H1 (cell line): ENCODE results near the gene PDK3.

Experiments
- SIN3A ChIP-seq, 2 experiments: IDR thresholded peaks in 1 of 2; conservative IDR thresholded peaks in 1 of 2; 2 replicates each; pipeline ENCODE4 v1.6.1; 2011 to 2012; ENCODE audit warnings: low read length in 2 of 2, improper control_type of control experiment in 1 of 2, low read depth in 1 of 2, mild to moderate bottlenecking in 1 of 2
- YY1 ChIP-seq: IDR thresholded peaks from 2 replicates; pipeline ENCODE4 v1.6.1; 2011; ENCODE audit warnings: low read depth, mild to moderate bottlenecking, low read length
- TF ChIP-seq, protein P1 (sequence below), 3 experiments: IDR thresholded peaks; 1 replicate in 2 of 3; 2 replicates in 1 of 3; pipeline versions ENCODE4 v1.5.1 to v1.6.1; 2011; ENCODE audit warnings: low read length in 3 of 3, mild to moderate bottlenecking in 3 of 3, inconsistent platforms in 2 of 3, low read depth in 1 of 3, moderate library complexity in 1 of 3; ENCODE audit not compliant: insufficient read depth in 1 of 3; ENCODE audit errors: control extremely low read depth in 1 of 3
- TF ChIP-seq, protein P2 (sequence below): IDR thresholded peaks from 2 replicates; pipeline ENCODE4 v1.6.1; 2012; ENCODE audit warnings: inconsistent platforms

- TF ChIP-seq YY1 = no peak
- TF ChIP-seq, protein P1, sequence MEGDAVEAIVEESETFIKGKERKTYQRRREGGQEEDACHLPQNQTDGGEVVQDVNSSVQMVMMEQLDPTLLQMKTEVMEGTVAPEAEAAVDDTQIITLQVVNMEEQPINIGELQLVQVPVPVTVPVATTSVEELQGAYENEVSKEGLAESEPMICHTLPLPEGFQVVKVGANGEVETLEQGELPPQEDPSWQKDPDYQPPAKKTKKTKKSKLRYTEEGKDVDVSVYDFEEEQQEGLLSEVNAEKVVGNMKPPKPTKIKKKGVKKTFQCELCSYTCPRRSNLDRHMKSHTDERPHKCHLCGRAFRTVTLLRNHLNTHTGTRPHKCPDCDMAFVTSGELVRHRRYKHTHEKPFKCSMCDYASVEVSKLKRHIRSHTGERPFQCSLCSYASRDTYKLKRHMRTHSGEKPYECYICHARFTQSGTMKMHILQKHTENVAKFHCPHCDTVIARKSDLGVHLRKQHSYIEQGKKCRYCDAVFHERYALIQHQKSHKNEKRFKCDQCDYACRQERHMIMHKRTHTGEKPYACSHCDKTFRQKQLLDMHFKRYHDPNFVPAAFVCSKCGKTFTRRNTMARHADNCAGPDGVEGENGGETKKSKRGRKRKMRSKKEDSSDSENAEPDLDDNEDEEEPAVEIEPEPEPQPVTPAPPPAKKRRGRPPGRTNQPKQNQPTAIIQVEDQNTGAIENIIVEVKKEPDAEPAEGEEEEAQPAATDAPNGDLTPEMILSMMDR (IDR thresholded peaks at IDR 0.05; ENCODE audit: control extremely low read depth in 1 of 3, insufficient read depth in 1 of 3, low read depth in 1 of 3, low read length in 3 of 3) = no peak
- no peak for TF ChIP-seq SIN3A (conservative IDR thresholded peaks at IDR 0.05 in 1 of 2, IDR thresholded peaks at IDR 0.05 in 1 of 2; ENCODE audit: low read depth in 1 of 2, low read length in 2 of 2)
- TF ChIP-seq, protein P2, sequence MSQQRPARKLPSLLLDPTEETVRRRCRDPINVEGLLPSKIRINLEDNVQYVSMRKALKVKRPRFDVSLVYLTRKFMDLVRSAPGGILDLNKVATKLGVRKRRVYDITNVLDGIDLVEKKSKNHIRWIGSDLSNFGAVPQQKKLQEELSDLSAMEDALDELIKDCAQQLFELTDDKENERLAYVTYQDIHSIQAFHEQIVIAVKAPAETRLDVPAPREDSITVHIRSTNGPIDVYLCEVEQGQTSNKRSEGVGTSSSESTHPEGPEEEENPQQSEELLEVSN = no peak
Measured at GRCh38 chrX:24468245-24468644, 3.2 kb downstream of the PDK3 start.
